ENCODE data around the gene IRF2BP2.
"Not testable (repeated sequence)": the region's sequence is repeated elsewhere in the genome, so short reads cannot be mapped to it uniquely, and the experiment has no call there.

Gene IRF2BP2

DNA sequence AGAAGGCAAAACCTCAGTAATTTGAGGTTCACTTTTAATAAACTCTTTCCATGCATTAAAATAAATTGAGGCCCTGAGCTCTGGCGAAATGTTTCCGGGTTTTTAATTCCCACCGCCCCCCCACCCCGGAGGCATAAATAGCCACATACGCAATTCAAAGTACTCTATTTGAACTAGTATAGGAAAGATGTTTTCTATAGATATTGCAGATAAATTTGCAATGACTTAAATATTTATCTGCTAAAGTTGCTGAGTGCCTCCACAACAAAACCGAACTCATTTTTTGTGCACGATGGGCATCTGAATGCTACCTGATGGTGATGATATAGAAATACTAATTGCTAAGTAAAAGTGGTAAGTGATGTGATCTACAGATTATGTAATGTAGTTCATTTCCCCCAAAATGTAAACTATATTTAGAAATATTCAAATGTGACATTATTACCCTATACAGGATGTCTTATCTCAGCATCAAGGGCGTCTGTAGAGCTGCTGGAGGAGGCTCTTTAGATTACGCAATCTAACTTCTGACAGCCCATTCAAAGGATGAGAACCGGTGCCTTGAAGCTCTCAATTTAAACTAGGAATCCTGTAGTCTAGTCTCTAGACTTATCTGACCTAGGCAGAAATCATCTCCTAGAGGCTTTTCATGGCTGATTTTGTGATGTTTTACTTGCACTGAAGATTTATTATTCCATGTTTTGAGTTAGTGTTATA, 8.5 kb downstream of the IRF2BP2 start:
- no peak for DNase-seq (ENCODE audit: low read depth in 2 of 2)

- no peak for DNase-seq (ENCODE audit: low read depth in 2 of 2)
Measured at GRCh38 chr1:234600418-234601281, 9.3 kb downstream of the IRF2BP2 start.

DNA sequence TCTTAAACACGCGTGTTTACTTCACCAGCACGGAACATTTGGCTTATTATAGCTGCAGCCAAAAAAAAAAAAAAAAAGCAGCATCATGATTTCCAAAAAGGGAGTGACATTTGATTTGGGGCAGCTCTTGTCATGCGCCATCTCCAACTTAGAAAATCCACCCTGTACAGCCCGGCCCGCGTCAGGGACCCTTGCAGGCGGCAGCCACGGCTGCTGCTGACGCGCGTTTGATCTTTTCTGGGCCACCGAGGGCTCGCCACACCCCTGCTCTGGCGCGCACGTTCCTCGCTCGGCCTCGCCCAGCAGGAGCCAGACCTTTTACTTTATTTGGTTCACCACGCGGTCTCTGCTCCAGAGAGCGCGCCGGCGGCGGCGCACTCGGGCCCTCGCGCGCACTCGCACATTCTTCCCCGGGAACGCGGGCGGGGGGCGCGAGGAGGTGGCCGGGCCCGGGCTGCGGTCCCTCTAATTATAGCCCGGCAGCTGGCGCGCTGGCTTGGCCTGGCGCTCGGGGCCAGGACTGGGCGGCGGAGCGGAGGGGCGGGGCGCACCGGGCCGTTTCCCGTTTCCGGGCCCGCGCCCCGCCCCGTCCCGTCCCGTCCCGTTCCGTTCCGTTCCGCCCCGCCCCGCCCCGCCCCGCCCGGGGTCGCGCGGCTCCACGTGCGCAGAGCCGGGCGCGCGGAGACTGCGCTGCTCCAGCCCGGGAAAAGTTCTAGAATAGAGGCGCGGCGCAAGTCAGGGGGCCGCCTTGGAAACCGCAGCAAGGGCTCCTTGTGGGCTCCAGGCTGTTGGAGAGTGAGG, 10.2 kb downstream of the IRF2BP2 start:
- DNase-seq (ENCODE audit: low read depth in 2 of 2), result peak; percentile 57 to 72

DNA sequence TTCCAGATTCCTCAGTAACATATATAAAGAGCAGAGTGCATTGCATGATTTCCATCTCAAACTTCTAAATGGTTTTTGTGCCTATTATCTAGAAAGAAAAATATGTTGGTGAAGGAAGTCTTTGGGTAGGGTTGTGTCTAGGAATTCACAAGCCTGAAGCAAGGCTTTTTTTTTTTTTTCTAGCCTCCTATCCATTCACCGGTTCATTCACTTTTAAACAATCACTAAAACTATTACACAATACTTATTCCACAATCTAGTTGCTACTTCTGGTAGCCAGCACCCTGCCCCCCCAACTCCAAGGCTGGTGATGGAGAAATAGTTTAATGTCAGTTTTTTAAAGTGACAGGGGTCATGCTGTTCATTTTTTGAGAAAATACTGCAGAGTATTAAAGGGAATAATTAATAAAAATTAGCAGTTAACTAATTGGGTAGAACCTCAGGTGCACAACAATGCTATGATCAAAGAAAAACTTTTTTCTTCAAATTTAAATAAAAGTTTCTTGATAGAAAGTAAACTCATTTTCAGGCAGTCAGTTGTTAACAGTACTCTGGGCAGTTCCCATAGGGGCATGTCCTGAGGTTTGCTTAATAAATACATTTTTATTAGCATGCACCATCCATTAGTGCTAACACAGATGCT, 10.9 kb downstream of the IRF2BP2 start:
- no peak for DNase-seq (ENCODE audit: low read depth in 2 of 2)

DNA sequence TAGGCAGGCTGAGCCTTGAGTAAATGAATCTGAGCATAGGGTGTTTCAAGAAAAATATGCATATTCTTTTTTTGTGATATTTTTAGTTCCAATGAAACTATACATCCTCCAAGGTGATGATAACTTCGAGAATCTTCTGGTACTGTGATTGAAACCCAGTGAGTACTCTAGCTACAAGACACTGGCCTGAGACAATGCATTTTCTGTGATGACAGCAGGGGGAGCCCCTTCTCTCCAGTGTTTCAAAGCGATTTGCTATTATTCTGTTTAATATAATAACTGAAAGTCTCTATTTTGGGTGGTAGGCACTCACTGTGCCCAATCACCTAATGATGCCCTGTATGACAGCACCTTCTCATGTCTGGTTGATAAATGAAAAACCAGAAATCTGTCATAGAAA, 12.1 kb downstream of the IRF2BP2 start:
- peak; percentile 31 to 55 for DNase-seq (ENCODE audit: low read depth in 2 of 2)

DNA sequence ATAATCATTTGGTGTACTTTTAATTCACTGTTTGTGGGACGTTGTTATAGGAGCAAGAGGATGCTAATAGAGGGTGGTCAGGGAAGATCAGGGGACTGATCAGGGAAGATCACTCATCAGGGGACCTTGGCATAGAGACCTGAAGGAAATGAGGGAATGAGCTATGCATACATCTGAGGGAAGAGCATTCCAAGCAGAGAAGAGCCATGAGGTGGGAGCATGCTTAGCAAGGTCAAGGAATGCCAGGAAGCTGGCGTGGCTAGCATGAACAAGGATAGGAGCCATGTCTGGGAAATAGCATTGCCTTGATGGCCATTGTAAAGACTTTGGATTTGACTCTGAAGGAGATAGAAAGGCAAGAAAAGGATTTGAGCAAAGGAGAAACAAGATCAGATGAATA, 14.1 kb downstream of the IRF2BP2 start:
- DNase-seq (ENCODE audit: low read depth in 2 of 2), result no peak

DNA sequence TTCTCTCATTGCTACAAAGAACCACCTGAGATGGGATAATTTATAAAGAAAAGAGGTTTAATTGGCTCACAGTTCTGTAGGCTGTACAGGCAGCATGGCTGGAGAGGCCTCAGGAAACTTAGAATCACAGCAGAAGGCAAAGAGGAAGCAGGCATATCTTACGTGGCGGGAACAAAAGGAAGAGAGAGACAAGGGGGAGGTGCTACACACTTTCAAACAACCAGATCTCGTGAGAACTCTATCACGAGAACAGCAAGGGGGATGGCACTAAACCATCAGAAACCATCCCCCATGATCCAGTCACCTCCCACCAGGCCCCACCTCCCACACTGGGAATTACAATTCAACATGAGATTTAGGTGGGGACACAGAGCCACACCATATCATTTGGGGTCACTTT, 15.4 kb downstream of the IRF2BP2 start:
- not testable (repeated sequence) for DNase-seq (ENCODE audit: low read depth in 2 of 2)

- DNase-seq (ENCODE audit: low read depth in 2 of 2), result no peak
Measured at GRCh38 chr1:234593771-234594504, 16.0 kb downstream of the IRF2BP2 start.

DNA sequence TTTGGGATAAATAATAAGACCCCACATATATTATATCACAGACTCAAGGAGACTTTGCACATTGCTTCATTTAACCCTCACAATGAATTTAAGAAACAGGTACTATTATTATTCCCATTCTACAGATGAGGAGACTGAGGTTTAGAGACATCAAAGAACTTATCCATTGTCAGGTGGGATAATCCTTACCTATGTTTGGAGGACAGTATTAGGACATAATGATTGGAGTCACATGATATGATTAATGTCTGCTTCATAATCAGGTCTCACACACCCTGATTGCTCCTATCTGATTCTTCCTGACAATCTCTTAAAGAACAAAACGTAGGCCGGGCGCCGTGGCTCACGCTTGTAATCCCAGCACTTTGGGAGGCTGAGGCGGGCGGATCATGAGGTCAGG, 16.9 kb downstream of the IRF2BP2 start:
- DNase-seq (ENCODE audit: low read depth in 2 of 2), result no peak

DNA sequence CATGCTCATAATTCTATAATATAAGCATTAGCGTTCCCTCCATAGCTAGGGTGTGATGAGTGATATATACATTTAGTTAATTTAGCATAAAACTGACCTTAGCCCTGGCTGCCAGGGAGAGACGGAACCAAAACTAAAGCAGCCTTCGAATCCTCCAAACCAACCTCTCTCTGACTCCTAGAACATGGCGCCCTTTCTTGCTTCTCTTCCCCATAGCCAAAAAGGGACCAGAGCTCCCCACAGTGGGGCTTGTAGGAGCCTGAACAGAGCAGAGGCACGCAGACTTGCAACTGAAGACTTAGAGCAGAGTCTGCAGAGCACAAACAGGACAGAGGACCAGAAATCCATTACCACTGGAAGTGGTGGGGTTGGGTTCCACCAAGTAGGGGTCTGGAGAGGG, 17.7 kb downstream of the IRF2BP2 start:
- no peak for DNase-seq (ENCODE audit: low read depth in 2 of 2)

- no peak for DNase-seq (ENCODE audit: low read depth in 2 of 2)
Measured at GRCh38 chr1:234591131-234591530, 18.8 kb downstream of the IRF2BP2 start.

DNA sequence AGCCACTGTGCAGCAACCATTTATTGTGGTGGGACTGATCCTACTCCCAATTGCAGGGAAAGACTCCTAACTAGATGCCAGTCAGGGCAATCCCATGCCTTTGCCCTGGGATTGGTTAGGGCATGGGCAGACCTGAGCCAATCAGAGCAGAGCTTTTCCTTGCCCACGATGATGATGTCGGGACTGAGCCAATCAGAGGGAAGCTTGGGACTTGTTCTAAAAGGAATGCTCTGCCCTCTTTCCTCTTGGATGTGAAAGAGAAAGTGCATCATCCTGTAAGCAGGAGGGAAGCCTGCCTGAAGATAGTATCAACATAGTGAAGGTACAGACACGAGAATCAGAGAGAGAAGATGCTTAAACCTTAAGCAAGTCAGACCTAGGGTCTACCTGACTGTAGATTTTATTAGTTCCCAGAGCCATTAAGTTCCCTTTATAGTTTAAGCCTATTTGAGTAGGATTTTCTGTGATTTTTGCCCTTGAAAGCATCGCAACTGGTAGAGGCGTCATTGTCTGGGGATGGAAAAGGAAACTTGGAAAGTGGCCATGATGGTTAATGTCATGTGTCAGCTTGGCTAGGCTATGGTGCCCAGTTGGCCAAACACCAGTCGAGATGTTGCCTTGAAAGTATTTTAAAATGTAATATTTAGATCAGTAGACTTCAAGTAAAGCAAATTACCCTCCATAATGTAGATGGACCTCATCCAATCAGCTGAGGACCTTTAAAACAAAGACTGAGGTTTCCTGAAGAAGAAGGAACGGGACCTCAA, 19.9 kb downstream of the IRF2BP2 start:
- no peak for DNase-seq (ENCODE audit: low read depth in 2 of 2)

DNA sequence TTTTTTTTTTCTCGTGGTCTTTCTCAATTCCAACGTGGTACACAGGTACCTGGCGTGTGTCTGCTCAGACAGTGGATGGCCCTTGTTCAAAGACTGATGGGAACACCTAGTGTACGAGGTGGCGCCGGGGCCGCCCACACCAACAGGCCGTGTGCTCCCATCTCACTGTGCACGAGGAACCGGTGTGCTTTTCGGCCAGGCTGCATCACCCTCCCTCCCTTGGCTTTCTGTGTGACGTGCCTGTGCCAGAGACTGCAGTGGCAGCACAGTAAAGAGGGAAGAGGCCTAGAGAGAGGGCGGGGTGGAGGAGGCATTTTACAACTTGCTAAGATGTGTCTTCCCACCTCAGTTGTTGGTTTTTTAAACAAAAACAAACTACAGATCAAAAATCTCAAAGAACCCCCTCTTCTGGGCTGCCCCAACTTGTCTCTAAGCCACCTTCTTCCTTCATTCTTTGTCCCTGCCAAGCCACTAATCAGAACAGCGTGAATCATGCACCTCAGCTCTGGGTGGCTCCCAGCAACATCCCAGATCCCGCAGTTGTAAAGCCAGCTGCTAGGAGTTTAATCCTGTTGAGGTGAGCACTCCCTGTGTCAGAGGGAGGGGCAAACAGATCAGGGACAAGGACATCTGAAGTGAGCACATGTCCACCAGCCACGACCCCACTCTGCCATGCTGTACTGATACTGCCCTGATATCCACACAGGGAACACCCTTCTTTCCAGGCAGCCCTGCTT, 20.7 kb downstream of the IRF2BP2 start:
- DNase-seq (ENCODE audit: low read depth in 2 of 2), result no peak

DNA sequence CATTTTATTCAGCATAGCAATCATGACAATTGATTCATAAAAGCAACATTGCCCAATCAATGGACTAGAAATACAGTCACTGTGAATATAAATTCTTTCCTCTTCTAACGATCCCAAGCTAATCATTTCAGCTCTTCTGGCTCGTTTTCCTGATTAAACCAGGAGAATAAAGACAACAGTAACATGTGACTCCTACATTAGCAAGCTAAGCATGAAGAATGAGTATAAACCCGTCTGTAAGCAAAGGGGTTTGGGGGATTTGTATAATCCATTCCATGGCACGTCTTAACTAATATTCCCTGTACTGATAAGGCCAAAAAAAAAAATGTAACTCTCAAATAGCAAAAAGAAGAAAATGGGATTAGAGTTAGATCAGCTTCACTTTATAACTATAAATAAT, 21.6 kb downstream of the IRF2BP2 start:
- DNase-seq (ENCODE audit: low read depth in 2 of 2), result no peak

GRCh38 chr1:234586892-234587485, 23.0 kb downstream of the IRF2BP2 start:
- DNase-seq (ENCODE audit: low read depth in 2 of 2), result no peak

DNA sequence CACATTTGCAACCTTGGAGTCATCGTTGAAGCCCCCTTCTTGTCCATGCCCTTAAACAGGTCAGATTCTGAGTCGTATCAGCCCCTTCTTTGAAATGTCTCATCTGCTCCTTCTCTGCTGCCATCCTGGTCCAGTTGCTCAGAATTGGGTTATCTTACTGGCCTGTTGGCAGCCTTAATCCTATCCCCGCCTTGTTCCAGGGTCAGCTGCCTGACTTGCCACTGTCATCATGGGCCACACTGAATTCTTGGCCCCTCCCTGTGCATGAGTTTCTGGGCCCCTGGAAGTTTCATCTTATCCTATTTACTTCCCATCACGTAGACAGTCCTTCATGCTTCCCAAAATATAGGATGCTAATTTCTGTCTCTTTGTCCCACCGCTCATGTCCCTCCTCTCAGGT, 23.7 kb downstream of the IRF2BP2 start:
- no peak for DNase-seq (ENCODE audit: low read depth in 2 of 2)

DNA sequence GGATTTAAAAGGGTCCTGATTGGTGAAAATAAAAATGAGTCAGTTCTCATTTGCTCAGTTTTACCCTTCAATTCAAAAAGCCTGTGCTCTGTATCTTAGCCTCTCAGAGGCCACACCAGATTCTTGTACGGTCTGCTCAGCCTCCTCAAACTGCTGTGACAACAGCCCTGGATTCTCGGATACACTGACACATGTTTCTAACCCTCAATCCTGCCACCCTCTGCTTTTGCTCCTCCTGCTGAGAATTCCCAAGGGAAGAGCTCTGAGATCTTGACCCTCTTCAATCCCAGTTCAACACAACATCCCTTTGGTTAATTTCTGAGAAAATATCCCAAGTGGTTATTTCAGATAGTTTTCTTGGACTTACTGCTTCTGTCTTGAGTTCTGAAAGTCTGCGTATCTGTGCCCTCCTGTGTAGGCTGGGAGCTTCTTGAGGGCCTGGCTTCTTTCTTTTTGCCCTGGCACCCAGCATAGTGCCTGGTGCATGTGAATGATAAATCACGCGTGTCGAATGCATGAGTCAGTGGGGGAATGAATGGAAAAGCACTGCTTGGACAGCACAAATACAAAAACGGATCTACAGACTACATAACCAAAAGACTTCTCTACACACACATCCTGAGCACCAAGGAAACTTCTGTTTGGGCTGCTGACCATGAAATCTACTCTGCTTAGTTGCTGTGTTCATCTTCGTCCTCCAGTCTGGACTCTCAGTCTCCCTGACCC, 24.5 kb downstream of the IRF2BP2 start:
- DNase-seq (ENCODE audit: low read depth in 2 of 2), result no peak

DNA sequence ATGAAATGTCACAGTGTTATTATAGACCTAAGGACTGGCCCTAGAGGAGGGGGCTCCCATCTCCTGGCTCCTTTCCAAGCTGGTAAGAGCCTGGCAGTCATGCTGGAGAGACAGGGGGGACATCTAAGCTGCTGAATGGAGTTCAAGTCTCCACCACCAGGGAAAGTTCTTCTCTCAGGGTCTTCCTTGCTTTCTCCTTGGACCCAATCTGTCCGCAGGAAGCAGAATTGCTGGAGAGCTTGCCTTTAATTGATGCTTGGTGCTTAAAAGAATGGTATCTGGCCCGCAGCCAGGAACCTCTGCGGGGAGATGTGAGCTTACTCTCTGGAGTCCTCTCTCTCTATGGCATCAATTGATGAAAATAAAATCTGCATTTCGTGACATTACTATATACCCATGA, 25.1 kb downstream of the IRF2BP2 start:
- no peak for DNase-seq (ENCODE audit: low read depth in 2 of 2)

DNA sequence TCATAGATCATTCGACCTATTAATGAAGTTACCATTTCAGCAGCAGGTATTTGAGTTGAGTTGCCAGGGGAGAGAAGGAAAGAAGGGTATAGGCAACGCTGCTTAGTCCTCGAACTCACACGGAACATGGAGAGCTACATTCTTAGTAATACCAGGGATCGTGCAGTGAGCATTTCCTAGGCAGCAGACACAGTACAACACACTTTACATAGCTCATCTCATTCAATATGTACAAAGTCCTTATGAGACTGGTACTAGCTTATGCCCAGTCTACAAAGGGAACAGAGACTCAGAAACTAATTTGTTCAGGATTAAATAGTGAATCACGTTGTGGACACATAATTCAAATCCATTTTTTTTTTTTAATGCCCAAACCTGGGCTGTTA, 25.6 kb downstream of the IRF2BP2 start:
- no peak for DNase-seq (ENCODE audit: low read depth in 2 of 2)
